HG03175 (cell line): Measurements from ENCODE around the gene TUFM.
"Not testable (repeated sequence)": the region's sequence is repeated elsewhere in the genome, so short reads cannot be mapped to it uniquely, and the experiment has no call there.

ENCODE experiments used
- ATAC-seq: cut with Tn5 transposase; IDR thresholded peaks from one replicate; pipeline ENCODE4 v1.9.1; 2021; ENCODE audit warnings: mild to moderate bottlenecking, moderate library complexity; ENCODE audit not compliant: unreplicated experiment

Gene TUFM

GRCh38 chr16:28846080-28846932, at the start of gene TUFM:
TUFM (minus strand) TSS chr16:28846348; CDS start chr16:28846269, 79 bp downstream.
- peak; percentile 91 for ATAC-seq

- ATAC-seq, result no peak
Observed at GRCh38 chr16:28895609-28896008, 49.5 kb upstream of the TUFM start.

- ATAC-seq, result no peak
Observed at GRCh38 chr16:28893291-28893690, 47.1 kb upstream of the TUFM start.

- no peak for ATAC-seq
Observed at GRCh38 chr16:28891964-28892890, 46.1 kb upstream of the TUFM start.

GRCh38 chr16:28890355-28890754, 44.2 kb upstream of the TUFM start:
- not testable (repeated sequence) for ATAC-seq

GRCh38 chr16:28886945-28887344, 40.8 kb upstream of the TUFM start:
- ATAC-seq, result no peak

- ATAC-seq, result no peak
Observed at GRCh38 chr16:28884045-28884444, 37.9 kb upstream of the TUFM start.

GRCh38 chr16:28883221-28883996, 37.3 kb upstream of the TUFM start:
- no peak for ATAC-seq

- ATAC-seq, result no peak
Observed at GRCh38 chr16:28882551-28883160, 36.5 kb upstream of the TUFM start.

GRCh38 chr16:28881565-28881964, 35.4 kb upstream of the TUFM start:
- not testable (repeated sequence) for ATAC-seq

- no peak for ATAC-seq
Observed at GRCh38 chr16:28880955-28881354, 34.8 kb upstream of the TUFM start.

GRCh38 chr16:28880589-28880915, 34.4 kb upstream of the TUFM start:
- no peak for ATAC-seq

- peak; percentile 76 for ATAC-seq
Observed at GRCh38 chr16:28879841-28880588, 33.9 kb upstream of the TUFM start.

GRCh38 chr16:28879261-28879840, 33.2 kb upstream of the TUFM start:
- peak; percentile 30 for ATAC-seq

- ATAC-seq, result no peak
Observed at GRCh38 chr16:28878083-28878926, 32.2 kb upstream of the TUFM start, which contains the start of gene ATP2A1. ATP2A1 (plus strand) TSS chr16:28878488; CDS start chr16:28878672, 184 bp downstream.

GRCh38 chr16:28877655-28878000, 31.5 kb upstream of the TUFM start:
- ATAC-seq, result no peak

GRCh38 chr16:28876973-28877654, 31.0 kb upstream of the TUFM start:
- no peak for ATAC-seq

- ATAC-seq, result no peak
Observed at GRCh38 chr16:28876019-28876659, 30.0 kb upstream of the TUFM start.
